K562 (cell line): ENCODE data around the gene MIB2.

Source experiments
- EP400 ChIP-seq: fragments of 450-650 bp; IDR thresholded peaks from 2 replicates; pipeline ENCODE4 v1.6.1; 2017; ENCODE audit warnings: antibody characterized with exemption, mild to moderate bottlenecking, moderate library complexity
- FOXK1 ChIP-seq: sonication (generic); formaldehyde crosslinking; IDR thresholded peaks from 2 replicates; pipeline ENCODE4 v1.8.0; 2022; ENCODE audit warnings: missing genetic modification reagents, mild to moderate bottlenecking, borderline replicate concordance
- HMG20A ChIP-seq: fragments of 450-650 bp; formaldehyde crosslinking; conservative IDR thresholded peaks from 2 replicates; pipeline ENCODE4 v1.4.0; 2020; ENCODE audit warnings: mild to moderate bottlenecking, mixed read lengths
- JUN ChIP-seq, 2 experiments: sonication (generic) in 1 of 2; formaldehyde crosslinking in 1 of 2; IDR thresholded peaks; 2 replicates each; pipeline versions ENCODE4 v1.6.1 to v1.8.0; 2012 to 2022; ENCODE audit warnings: borderline replicate concordance in 2 of 2, mild to moderate bottlenecking in 2 of 2, improper control_type of control experiment in 1 of 2, low read depth in 1 of 2, low read length in 1 of 2, missing genetic modification reagents in 1 of 2
- MLX ChIP-seq, 2 experiments: fragments of 450-650 bp in 1 of 2; sonication (generic) in 1 of 2; formaldehyde crosslinking; conservative IDR thresholded peaks; 2 replicates each; pipeline versions ENCODE4 v1.4.0 to v1.8.1; 2020 to 2022; ENCODE audit warnings: mild to moderate bottlenecking in 1 of 2, missing genetic modification reagents in 1 of 2
- SIN3B ChIP-seq: fragments of 450-650 bp; IDR thresholded peaks from 2 replicates; pipeline ENCODE4 v1.6.1; 2017; ENCODE audit warnings: low read depth, mild to moderate bottlenecking, moderate library complexity
- TAF1 ChIP-seq: IDR thresholded peaks from 2 replicates; pipeline ENCODE4 v1.6.1; 2011; ENCODE audit warnings: mild to moderate bottlenecking, low read length, moderate library complexity; ENCODE audit not compliant: insufficient read depth, control insufficient read depth, severe bottlenecking; ENCODE audit errors: extremely low read depth
- ZEB2 ChIP-seq: fragments of 450-650 bp; IDR thresholded peaks from 2 replicates; pipeline ENCODE4 v1.6.1; 2016
- ZFP1 ChIP-seq: fragments of 450-650 bp; formaldehyde crosslinking; IDR thresholded peaks from 2 replicates; pipeline ENCODE4 v1.4.0; 2020; ENCODE audit warnings: mild to moderate bottlenecking, mixed read lengths
- ZNF695 ChIP-seq: fragments of 450-650 bp; formaldehyde crosslinking; IDR thresholded peaks from 2 replicates; pipeline ENCODE4 v1.4.0; 2020; ENCODE audit warnings: mild to moderate bottlenecking, moderate library complexity
- TF ChIP-seq, protein P1 (sequence below): sonication (generic); formaldehyde crosslinking; IDR thresholded peaks from 2 replicates; pipeline ENCODE4 v1.8.1; 2023; ENCODE audit warnings: mild to moderate bottlenecking, missing genetic modification reagents

GRCh38 chr1:1605034-1605591, 10.2 kb upstream of the MIB2 start:
- no peak for TF ChIP-seq HMG20A
- TF ChIP-seq ZFP1, result no peak
- no peak for TF ChIP-seq ZNF695 (CRISPR knock-in tag)
- TF ChIP-seq TAF1, result no peak
- no peak for TF ChIP-seq MLX (CRISPR knock-in tag; conservative IDR thresholded peaks at IDR 0.05)
- no peak for TF ChIP-seq JUN (IDR thresholded peaks at IDR 0.05; ENCODE audit: borderline replicate concordance, low read depth, low read length)
- no peak for TF ChIP-seq JUN (CRISPR knock-in tag; IDR thresholded peaks at IDR 0.05; ENCODE audit: borderline replicate concordance)
- TF ChIP-seq, protein P1, sequence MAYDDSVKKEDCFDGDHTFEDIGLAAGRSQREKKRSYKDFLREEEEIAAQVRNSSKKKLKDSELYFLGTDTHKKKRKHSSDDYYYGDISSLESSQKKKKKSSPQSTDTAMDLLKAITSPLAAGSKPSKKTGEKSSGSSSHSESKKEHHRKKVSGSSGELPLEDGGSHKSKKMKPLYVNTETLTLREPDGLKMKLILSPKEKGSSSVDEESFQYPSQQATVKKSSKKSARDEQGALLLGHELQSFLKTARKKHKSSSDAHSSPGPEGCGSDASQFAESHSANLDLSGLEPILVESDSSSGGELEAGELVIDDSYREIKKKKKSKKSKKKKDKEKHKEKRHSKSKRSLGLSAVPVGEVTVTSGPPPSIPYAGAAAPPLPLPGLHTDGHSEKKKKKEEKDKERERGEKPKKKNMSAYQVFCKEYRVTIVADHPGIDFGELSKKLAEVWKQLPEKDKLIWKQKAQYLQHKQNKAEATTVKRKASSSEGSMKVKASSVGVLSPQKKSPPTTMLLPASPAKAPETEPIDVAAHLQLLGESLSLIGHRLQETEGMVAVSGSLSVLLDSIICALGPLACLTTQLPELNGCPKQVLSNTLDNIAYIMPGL (CRISPR knock-in tag), result no peak
- TF ChIP-seq EP400, result no peak
- TF ChIP-seq FOXK1 (CRISPR knock-in tag), result no peak
- no peak for TF ChIP-seq SIN3B
- TF ChIP-seq ZEB2, result no peak
